SK-N-SH treated with all-trans-retinoic acid at 6 μM for 48 hours (cell line): ENCODE data around the gene LHX5.

Source experiments
- ARNTL ChIP-seq: fragments of 450-650 bp; formaldehyde crosslinking; IDR thresholded peaks from 2 replicates; pipeline ENCODE4 v1.5.0; 2020; ENCODE audit warnings: low read depth, mild to moderate bottlenecking, moderate library complexity, borderline replicate concordance
- BACH2 ChIP-seq: fragments of 250-450 bp; sonication (Bioruptor Pico); IDR thresholded peaks from 2 replicates; pipeline ENCODE4 v1.9.0; 2021; ENCODE audit warnings: mild to moderate bottlenecking, borderline replicate concordance
- ESRRG ChIP-seq: fragments of 250-450 bp; sonication (Bioruptor Pico); IDR thresholded peaks from 2 replicates; pipeline ENCODE4 v1.6.1; 2021; ENCODE audit warnings: mild to moderate bottlenecking
- GLIS3 ChIP-seq: fragments of 250-450 bp; sonication (Bioruptor Pico); IDR thresholded peaks from 2 replicates; pipeline ENCODE4 v1.5.0; 2020; ENCODE audit warnings: mild to moderate bottlenecking, moderate library complexity
- OSR1 ChIP-seq: fragments of 250-450 bp; sonication (Bioruptor Pico); IDR thresholded peaks from 2 replicates; pipeline ENCODE4 v1.8.0; 2022; ENCODE audit warnings: moderate library complexity, mild to moderate bottlenecking, inconsistent platforms
- RARB ChIP-seq: fragments of 250-450 bp; sonication (Bioruptor Pico); IDR thresholded peaks from 2 replicates; pipeline ENCODE4 v1.8.0; 2021; ENCODE audit warnings: mild to moderate bottlenecking, moderate library complexity
- SNAI2 ChIP-seq: fragments of 250-450 bp; sonication (Bioruptor Pico); IDR thresholded peaks from 2 replicates; pipeline ENCODE4 v1.5.0; 2020; ENCODE audit warnings: mild to moderate bottlenecking, moderate library complexity
- TCF4 ChIP-seq: fragments of 250-450 bp; sonication (Bioruptor Pico); IDR thresholded peaks from 2 replicates; pipeline ENCODE4 v1.8.0; 2021; ENCODE audit warnings: mild to moderate bottlenecking, moderate library complexity, borderline replicate concordance
- TOX ChIP-seq: fragments of 250-450 bp; sonication (Bioruptor Pico); IDR thresholded peaks from 2 replicates; pipeline ENCODE4 v1.8.0; 2021; ENCODE audit warnings: mild to moderate bottlenecking, moderate library complexity, borderline replicate concordance
- ZFP3 ChIP-seq: fragments of 250-450 bp; sonication (Bioruptor Pico); IDR thresholded peaks from 2 replicates; pipeline ENCODE4 v1.5.0; 2020; ENCODE audit warnings: mild to moderate bottlenecking, moderate library complexity
- ZFP30 ChIP-seq: fragments of 450-650 bp; formaldehyde crosslinking; IDR thresholded peaks from 2 replicates; pipeline ENCODE4 v1.5.0; 2022; ENCODE audit warnings: mild to moderate bottlenecking, moderate library complexity
- ZNF70 ChIP-seq: fragments of 450-650 bp; formaldehyde crosslinking; IDR thresholded peaks from 2 replicates; pipeline ENCODE4 v1.5.0; 2020; ENCODE audit warnings: mild to moderate bottlenecking, moderate library complexity
- TF ChIP-seq, protein P1 (sequence below): fragments of 250-450 bp; sonication (Bioruptor Pico); IDR thresholded peaks from 2 replicates; pipeline ENCODE4 v1.8.0; 2020; ENCODE audit warnings: mild to moderate bottlenecking, moderate library complexity, borderline replicate concordance
- TF ChIP-seq, protein P2 (sequence below): fragments of 250-450 bp; sonication (Bioruptor Pico); IDR thresholded peaks from 2 replicates; pipeline ENCODE4 v1.5.0; 2020; ENCODE audit warnings: mild to moderate bottlenecking, moderate library complexity

DNA sequence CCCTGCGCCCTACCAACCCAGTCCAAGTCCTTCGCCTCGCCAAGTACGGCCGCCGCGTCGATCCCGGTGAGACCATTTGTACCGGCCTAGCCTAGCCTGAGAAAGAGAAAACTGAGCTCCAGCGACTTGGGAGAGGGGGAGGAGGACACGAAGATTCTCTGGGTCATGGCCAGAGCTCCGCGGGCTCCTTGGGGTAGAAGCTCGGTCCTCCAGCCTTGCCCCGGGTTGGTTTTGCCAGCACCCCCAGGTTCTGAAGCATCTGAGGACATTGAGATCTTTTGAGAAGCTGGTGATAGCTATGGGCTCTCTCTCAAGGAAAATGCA lies 7.3 kb downstream of the LHX5 start:
- TF ChIP-seq ZFP30 (no peak), BACH2 (CRISPR knock-in tag) (no peak), ZFP3 (CRISPR knock-in tag) (no peak), RARB (no peak), ZNF70 (no peak), SNAI2 (CRISPR knock-in tag) (no peak), TOX (CRISPR knock-in tag) (no peak), TCF4 (no peak), OSR1 (CRISPR knock-in tag) (no peak), GLIS3 (CRISPR knock-in tag) (no peak), ARNTL (CRISPR knock-in tag) (no peak), ESRRG (CRISPR knock-in tag) (no peak)
- TF ChIP-seq, protein P1, sequence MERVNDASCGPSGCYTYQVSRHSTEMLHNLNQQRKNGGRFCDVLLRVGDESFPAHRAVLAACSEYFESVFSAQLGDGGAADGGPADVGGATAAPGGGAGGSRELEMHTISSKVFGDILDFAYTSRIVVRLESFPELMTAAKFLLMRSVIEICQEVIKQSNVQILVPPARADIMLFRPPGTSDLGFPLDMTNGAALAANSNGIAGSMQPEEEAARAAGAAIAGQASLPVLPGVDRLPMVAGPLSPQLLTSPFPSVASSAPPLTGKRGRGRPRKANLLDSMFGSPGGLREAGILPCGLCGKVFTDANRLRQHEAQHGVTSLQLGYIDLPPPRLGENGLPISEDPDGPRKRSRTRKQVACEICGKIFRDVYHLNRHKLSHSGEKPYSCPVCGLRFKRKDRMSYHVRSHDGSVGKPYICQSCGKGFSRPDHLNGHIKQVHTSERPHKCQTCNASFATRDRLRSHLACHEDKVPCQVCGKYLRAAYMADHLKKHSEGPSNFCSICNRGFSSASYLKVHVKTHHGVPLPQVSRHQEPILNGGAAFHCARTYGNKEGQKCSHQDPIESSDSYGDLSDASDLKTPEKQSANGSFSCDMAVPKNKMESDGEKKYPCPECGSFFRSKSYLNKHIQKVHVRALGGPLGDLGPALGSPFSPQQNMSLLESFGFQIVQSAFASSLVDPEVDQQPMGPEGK (CRISPR knock-in tag) = no peak
- TF ChIP-seq, protein P2, sequence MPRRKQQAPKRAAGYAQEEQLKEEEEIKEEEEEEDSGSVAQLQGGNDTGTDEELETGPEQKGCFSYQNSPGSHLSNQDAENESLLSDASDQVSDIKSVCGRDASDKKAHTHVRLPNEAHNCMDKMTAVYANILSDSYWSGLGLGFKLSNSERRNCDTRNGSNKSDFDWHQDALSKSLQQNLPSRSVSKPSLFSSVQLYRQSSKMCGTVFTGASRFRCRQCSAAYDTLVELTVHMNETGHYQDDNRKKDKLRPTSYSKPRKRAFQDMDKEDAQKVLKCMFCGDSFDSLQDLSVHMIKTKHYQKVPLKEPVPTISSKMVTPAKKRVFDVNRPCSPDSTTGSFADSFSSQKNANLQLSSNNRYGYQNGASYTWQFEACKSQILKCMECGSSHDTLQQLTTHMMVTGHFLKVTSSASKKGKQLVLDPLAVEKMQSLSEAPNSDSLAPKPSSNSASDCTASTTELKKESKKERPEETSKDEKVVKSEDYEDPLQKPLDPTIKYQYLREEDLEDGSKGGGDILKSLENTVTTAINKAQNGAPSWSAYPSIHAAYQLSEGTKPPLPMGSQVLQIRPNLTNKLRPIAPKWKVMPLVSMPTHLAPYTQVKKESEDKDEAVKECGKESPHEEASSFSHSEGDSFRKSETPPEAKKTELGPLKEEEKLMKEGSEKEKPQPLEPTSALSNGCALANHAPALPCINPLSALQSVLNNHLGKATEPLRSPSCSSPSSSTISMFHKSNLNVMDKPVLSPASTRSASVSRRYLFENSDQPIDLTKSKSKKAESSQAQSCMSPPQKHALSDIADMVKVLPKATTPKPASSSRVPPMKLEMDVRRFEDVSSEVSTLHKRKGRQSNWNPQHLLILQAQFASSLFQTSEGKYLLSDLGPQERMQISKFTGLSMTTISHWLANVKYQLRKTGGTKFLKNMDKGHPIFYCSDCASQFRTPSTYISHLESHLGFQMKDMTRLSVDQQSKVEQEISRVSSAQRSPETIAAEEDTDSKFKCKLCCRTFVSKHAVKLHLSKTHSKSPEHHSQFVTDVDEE (CRISPR knock-in tag) = no peak
